ENCODE measurements around the gene TDRD9. TPM values are rescaled to one million over a fixed set of nuclear protein-coding genes. Genes with fewer than 3 reads are reported as not detected.
A peak's percentile ranks its signal among the peaks of the same experiment; 100 is the strongest.

The TDRD9 gene
- polyA plus RNA-seq, 1 donor: 0.62 TPM

DNA sequence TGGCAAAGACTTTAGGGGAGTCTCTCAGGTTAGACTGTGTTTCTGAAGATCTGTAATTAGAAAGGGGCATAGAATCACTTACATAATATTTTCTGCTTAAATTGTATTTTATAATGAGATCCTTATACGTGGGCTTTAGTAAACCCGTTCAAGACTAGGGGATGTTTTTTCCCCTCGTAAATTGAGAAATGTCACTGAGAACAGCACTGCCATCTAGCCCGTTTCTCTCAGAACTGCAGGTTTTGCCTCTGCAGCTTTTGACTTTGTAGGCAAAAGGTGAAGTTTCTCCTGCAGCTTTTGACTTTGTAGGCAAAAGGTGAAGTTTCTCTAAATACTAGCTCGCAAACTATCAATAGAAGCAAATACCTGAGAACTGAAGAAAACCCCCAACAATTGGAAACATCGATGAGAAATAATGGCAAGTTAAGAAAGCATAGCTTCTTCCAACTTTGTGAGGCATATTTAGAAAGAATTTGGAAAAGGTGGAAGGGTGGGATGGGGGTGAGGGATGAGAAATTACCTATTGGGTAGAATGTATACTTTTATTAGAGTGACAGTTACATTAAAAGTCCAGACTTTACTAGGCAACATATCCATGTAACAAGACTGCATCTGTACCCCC lies 147.4 kb downstream of the TDRD9 start:
- DNase-seq (ENCODE audit: low read depth): no peak

DNA sequence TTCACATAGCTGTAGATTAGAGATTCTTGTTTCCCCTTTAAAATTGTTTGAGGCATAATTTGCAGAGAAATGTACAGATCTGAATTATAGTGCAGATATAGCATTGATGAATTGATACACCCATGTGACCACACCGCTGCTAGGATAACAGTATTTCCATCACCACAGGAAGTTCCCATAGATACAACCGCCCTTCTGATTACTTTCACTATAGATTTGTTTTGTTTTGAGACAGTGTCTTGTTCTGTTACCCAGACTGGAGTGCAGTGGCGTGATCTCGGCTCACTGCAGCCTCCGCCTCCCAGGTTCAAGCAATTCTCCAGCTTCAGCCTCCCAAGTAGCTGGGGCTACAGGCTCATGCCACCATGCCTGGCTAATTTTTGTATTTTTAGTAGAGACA lies 148.5 kb downstream of the TDRD9 start:
- no peak for DNase-seq (ENCODE audit: low read depth)

DNA sequence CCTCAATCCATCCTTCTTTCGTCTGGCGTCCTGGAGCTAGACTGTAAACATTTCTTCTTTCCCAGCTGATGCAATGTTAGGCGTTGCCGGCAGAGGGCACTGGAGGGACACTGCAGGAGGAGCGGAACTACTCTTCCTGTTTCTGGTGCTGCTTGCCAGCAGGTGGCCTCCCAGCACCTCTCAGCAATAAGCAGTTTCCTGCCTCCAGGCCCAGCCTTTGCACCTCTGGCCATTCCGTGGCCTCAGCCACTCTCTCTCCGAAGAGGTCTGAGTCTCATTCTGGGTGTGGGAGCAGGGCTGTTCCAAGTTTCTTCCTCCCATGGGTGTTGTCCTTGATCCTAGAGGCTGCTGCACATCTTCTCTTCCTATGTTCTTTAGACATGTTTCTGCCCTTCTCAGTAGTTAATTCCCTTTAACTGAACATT lies 149.8 kb downstream of the TDRD9 start:
- peak; percentile 64 for DNase-seq (ENCODE audit: low read depth)

DNA sequence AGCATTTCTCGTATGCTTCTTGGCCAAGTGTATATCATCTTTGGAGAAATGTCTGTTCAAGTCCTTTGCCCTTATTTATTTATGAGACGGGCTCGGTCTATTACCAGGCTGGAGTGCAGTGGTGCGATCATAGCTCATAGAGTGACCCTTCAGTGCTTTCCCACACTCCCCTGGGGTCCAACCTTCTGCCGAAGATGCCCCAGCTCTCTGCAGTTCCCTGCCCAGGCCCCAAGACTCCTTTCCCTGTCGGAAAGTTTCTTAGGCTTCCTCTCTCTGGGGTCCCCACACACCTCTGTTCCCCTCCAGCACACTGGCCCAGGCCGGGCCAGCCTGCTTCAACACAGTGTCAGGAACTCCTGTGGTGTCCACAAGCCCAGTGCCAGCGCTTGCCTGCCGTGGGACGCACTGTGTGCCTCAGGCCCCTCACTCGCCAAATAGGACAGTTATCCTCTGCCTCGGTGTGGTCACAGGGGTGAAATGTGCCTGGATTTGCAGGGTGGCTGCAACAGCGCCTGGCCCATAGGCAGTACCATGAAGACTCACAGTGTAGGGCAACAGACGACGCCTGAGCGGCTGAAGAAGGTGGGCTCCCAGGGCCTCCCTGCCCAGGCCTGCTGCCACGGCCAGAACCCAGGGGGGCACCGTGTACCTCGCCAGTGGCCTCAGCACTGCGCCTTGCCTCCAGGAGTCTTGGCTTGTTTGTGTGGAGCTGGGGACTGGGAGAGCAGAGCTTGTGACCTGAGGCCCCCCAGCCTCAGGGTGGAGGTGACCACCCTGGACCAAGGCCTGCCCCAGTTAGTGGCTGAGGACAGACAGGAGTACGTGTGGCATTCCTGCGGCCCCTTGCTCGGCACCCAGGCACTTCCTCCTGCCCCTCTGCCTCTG lies 152.4 kb downstream of the TDRD9 start:
- no peak for DNase-seq (ENCODE audit: low read depth)

DNA sequence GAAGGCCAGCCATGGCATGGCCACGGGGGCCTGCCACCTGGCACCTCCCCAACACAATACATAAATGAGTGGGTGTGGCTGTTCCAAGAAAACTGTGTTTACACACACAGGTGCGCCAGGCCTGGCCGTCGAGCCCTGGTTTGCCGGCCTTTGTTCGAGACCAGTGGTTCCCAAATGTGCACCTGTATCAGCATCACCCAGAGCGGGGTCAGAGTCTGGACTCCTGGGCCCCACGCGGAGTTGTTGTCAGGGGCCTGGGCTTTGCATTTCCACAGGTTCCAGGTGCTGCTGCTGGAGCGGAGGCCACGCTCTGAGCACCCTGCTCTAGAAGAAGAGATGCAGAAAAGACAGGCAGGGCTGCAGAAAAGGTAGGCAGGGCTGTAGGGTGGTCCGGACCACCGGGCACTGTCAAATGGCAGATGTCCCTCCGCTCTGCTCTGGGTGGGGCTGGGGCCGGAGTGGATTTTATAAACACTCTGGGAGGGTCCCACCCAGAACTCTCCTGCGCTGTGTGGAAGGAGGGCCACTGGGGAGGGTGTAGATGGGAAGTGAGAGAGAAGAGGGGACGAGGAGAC lies 153.1 kb downstream of the TDRD9 start:
- DNase-seq (ENCODE audit: low read depth): no peak

DNA sequence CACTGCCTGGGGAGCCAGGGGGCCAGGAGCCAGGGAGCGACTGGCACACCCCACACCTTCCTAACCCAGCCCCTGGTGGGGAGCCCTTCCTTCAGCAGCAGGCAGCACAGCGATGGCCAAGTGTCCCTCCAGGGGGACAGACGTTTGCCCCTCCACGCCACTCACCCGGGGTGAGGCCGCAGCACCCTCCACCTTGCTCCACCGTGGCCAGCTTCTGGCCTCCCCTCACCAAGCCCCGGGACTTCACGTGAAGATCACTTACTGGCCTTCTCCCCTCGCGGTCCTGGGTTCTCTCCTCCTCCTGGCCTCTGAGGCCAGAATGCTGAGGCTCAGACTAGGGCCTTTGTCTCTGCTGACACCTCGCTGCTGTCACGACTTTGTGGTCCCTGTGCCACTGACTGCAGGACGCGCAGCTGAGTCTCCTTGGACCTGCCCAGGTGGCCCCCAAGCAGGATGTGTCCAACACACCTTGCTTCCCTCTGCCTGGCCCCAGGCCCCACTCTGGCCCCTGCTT lies 153.8 kb downstream of the TDRD9 start:
- no peak for DNase-seq (ENCODE audit: low read depth)

DNA sequence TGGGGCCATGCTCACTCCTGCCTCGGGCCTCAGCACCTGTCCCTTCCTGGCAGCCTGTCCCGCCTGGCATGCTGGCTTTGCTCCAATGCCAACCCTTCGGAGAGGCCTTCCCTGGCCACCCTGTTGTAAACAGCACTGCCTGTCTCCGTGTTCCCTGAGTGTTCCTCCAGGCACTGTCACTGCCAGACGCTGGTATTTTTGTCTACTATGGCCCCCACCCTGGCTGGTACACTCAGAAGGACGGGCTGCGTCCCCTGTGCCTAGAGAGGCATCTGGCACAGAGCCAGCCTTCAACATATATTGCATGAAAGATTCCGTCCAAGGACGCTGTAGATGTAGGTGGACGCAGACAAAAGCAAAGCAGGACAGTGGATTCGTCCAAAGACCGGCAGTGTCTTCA lies 154.6 kb downstream of the TDRD9 start:
- no peak for DNase-seq (ENCODE audit: low read depth)

DNA sequence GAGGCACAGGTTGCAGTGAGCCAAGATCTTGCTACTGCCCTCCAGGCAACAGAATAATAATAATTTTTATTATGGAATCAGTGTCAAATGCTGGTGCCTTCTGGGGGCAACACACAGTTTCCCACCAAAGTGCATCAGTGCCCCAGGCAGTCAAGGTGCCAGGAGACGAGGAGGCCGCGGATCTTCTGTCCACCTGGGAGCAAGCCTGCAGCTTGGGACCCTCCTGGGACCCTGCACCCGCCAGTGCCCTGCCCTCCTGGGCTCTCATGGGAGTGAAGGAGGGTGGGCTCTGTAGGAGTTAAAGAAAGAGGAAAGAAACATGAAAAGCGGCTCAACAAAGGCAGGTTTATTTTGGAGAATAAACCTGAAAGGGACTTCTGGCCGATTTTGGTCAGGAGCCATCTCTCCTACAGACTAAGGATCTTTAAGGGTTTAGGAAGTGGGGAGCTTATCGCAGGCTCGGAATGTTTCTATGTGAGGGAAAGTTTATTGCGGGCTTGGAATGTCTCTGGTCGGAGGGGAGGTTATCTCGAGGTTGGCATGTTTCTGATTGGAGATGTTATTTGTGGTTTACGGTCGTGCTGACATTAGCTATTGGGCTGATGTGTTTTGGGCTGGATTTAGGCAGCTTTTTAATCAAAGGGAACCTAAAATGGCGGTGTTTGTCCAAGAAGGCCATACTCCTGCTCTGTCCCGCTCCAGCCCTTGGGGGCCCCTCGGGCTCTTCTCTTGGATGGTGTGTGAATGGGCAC lies 156.2 kb downstream of the TDRD9 start:
- DNase-seq (ENCODE audit: low read depth): no peak

DNA sequence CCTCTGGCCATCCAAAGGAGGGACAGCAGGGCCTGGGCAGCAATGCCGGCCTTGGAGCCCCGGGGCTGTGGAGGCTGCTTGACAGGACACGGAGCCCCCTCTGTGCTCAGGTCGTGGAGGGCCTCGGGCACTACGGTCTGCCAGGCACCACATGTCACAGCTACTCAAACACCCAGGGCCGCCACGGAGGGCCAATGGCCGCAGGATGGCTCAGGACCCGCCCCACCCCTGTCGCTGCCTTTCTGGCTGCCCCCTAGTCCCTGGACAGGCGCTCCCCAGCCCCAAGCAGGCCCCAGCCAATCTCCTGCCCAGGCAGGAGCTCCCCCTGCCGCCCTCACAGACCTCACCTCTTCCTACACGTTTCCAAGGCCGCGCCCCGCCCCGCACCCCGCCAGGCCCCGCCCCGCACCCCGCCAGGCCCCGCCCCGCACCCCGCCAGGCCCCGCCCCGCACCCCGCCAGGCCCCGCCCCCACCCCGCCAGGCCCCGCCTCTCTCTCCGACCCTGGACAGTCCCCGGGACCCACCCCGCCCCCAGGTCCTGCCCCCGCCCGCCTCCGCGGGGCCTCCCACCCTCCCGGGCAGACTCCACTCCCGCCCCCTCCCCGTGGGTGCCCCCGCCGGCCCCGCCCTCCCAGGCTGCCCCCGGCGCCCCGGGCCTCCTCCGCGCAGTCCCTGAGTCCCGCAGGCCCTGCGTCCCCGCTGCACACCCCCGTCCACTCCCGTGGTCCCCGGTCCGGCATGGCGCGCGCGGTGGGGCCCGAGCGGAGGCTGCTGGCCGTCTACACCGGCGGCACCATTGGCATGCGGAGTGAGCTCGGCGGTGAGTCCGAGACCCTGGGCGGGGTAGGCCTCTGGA lies 157.0 kb downstream of the TDRD9 start, which contains the start of gene ASPG:
Gene ASPG, plus strand, starts transcription at position 669 of the 857 bp plus-strand sequence. Its CDS starts 71 bp downstream, at position 740.
- no peak for DNase-seq (ENCODE audit: low read depth)

DNA sequence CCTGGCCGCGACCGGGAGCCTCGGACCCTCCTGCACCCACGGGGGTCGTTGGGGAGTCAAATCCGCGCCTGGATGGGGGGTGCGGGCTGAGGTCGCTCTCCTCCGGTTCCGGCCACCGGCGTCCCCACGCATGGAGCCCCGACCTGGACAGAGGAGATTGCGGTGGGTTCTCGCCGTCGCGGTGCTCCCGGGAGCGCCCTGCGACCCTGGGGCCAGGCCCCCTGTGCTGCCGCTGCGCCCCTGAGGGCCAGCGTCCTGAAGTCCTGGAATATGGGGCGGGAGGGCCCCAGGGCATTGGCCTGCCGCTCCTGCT lies 157.6 kb downstream of the TDRD9 start:
- DNase-seq (ENCODE audit: low read depth): no peak

DNA sequence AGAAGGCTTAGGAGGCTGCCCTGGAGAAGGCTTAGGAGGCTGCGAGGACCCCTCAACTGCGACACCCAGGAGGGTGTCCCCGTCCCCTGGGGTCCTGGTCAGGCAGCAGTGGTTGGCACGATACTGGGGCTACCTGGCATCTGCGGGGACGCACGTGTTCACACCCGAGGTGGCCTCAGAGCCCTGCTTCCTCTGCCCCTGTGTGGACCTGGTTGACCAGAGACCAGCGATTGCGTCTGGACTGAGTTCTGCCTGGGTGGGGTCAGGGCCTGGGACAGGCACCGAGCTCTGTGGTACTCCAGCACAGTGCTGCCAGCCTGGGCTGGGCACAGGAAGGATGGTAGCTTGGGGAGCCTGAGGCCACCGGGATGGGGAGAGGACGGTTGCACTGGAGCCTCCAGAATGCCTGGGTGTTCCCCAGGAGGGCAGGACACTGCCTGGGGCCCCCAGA lies 158.0 kb downstream of the TDRD9 start:
- DNase-seq (ENCODE audit: low read depth): no peak

DNA sequence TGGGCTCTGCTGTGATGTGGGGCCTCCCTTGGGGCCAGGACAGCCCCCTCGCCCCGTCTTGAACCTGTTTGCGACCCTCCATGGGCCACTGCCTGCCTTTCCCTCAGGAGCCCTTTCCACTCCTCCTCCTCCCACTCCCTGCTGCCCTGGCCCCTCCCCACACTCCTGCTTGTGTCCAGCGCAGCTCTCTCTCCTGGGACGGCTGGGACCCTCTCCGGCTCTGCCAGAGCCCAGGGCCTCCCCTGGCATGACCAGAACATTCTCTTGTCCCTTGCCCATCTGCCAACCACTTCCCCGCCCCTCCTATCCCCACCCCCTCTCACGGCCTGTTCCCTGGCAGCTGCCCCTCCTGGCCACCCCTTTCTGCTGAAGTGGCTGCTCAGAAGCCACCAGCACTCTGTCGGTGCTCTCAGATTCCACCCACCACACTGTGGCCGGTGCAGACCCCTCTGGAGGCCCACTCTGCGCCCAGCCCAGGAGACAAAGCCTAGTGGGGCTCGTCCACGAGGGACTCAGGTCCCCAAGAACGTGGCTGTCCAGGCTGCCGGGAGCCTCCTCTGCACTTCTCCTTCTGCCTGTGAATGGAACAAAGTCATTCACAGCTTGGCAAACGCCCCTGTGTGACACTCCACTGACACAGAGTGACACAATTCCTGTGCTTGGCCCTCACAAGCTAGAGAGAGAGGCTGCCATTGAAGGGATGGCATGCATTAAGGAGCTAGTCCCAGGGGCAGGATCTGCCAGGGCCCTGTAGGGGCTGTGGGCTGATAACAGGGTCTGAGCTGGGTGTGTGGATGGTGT lies 158.6 kb downstream of the TDRD9 start:
- no peak for DNase-seq (ENCODE audit: low read depth)

DNA sequence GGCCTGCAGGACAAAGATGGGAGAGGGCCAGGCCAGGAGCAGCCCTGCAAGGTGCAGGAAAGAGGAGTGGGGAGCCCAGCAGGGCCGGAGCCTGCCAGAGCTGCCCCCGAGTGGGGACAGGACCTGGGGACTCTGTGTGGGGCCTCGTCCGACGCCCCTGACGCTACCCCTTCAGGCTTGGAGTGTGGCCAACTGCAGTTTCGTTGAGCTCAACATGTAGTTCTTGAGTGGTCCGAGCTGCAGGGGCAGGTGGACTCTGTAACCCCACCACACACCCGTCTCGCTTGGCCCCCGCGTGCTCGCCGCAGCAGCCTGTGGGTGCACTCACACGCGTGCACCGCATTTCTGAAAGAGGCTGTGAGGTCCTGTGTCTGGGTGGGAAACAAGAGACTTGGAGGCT lies 159.2 kb downstream of the TDRD9 start:
- DNase-seq (ENCODE audit: low read depth): no peak

DNA sequence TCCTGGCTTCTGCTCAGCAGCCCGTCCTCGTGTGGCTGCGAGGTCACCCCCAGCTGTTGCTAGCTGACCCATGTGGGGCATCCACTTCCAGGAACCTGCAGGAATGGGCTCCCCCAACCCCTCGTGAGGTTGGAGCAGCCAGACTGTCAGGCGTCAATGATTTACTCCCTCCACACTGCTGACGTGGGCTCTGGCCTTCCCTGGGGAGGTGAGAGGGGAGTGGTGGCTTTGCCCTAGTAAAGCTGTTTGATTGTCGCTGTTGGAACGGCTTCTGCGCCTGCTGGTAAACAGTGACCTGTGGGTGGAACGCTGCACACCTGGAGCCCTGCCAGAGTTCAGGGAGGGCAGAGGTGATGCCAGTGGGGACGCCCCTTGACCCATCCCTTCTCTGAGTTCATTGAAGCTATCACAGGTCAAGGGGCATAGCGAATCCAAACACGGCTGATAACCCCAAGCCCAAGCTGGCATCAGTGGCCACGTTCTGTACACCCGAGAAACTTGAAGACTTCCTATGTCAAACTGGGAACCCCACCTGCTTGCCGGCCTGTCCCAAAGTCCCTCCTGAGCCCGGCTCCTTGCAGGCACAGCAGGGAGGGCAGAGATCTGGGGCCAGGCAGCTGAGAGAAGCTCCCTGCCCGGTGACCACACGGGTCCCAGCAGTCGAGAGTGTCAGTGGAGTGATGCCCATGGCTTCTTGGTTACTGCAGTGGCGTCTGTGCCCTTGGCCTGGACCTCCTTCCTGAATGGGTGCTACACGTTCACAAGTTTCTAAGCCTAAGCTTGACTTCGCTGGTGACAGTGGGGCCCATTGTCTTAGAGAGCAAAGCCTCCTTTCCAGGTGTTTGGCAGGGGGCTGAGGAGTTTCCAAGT lies 160.0 kb downstream of the TDRD9 start:
- no peak for DNase-seq (ENCODE audit: low read depth)

DNA sequence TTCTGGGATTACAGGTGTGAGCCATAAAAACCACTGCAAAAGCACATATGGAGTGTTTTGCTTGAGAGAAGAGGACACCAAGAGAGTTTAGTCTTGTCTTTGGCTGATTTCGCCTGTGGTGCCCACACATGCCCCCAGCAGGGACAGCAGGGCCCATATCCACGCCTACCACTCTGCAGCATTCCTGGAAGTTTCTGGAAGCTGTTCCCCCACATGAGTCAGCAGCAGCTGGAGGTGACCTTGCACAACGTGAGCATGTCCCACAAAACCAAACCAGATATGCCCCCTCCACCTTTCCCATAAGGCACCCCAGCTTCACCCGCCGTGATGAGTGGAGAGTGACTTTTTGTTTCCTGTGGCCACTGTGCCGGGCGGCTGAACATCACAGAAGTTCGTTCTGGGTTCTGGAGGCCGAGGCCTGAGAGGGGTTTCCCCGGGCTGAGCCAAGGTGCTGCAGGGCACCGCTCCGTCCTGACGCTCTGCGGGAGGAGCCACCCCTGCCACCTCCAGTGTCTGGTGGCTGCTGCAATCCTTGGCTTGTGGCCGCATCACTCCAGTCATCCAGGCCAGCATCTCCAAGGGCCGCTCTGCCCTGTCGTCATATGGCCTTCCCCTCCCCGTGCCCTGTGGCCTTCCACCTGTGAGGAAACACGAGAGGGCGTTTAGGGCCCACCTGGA lies 162.0 kb downstream of the TDRD9 start:
- DNase-seq (ENCODE audit: low read depth): no peak

DNA sequence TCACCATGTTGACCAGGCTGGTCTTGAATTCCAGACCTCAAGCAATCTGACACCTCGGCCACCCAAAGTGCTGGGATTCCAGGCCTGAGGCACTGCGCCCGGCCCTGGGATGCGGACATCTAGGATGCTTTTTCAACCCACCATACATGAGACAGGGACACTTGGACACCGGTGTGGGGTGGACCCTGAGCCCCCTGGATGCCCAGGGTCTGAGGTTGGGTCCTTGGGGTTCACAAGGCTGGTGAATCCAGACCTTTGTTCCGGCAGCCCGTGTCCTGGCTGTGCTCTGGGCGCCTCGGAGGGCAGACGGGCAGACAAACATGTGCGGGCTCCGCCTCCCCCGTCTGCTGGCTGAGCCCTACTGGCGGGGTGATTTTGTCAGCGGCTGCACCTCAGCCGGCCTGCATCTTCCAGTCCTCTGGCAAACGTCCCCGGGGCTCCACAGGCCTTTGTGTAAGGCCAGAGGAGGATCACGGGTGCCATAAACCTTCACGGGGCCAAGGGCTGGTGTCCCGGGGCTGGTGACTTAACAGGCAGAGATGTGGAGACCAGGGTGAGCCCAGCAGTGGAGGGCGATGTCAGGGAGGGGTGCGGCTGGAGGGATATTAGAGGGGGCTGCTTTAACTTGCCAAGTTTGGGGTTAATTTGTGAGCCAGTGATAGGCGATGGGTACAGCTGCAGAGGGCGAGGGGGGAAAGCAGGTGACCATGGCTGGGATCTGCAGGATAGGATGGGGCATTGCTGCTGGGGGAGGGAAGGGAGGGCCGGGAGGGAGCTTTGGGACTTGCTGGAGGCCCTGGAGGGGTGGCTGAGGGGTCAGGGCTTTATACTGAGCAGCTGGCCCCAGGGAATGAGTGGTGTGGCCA lies 163.0 kb downstream of the TDRD9 start:
- DNase-seq (ENCODE audit: low read depth): no peak

DNA sequence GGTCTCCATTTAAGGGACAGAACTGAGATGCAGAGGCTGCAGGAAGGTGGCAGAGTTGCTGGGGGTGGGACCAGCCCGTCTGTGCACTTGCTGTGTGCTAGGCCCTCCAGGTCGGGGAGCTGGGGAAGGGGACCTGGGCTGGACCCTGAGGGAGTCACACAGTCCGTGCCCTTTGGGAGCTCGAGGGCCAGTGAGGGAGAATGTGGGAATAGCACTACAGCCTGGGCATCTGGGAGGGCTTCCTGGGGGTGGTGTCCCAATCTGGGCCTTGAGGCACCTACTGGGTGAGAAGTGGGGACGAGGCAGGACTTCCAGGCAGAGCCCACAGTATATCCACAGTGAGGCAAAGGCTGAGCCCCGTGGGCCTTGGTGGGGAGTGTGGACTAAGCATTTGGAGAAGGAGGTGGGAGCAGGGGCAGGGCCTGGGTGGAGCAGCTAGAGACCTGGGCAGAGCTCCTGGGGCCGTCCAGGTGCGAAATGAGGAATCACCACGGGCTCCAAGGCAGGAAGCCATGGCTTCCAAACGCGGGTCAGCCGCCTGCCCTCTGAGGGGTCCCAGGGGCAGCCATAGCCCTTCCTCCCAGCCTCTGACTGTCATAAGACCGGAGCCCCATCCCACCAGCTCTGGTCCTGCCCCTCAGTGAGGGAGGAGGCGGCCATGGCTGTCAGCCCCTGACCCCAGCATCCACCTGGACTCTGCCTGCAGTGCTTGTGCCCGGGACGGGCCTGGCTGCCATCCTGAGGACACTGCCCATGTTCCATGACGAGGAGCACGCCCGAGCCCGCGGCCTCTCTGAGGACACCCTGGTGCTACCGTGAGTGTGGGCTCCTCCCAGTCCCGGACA lies 163.9 kb downstream of the TDRD9 start:
- no peak for DNase-seq (ENCODE audit: low read depth)

All from forelimb muscle (tissue), 1 donor.